Kasumi-1 (cell line): Measurements from ENCODE around the gene EML1.

ENCODE experiments used
- DNase-seq, 2 experiments: peaks; one replicate each; lab custom pipeline; 2025; lab: John Stamatoyannopoulos, UW

The EML1 gene

GRCh38 chr14:99904506-99904905 lies 111.3 kb downstream of the EML1 start:
- DNase-seq: no peak

- DNase-seq: no peak
These were observed 111.9 kb downstream of the EML1 start for GRCh38 chr14:99905121-99905520.

- no peak for DNase-seq
These were observed 114.8 kb downstream of the EML1 start for GRCh38 chr14:99907761-99908652.

- DNase-seq: no peak
These were observed 115.5 kb downstream of the EML1 start for GRCh38 chr14:99908653-99909250.

- no peak for DNase-seq
These were observed 116.4 kb downstream of the EML1 start for GRCh38 chr14:99909513-99910064.

GRCh38 chr14:99910337-99911309 lies 117.4 kb downstream of the EML1 start:
- DNase-seq: no peak

- DNase-seq: no peak
These were observed 122.3 kb downstream of the EML1 start for GRCh38 chr14:99915305-99916090.

- no peak for DNase-seq
These were observed 122.8 kb downstream of the EML1 start for GRCh38 chr14:99916091-99916383.

- DNase-seq: no peak
These were observed 125.6 kb downstream of the EML1 start for GRCh38 chr14:99918781-99919180.

GRCh38 chr14:99921425-99921824 lies 128.2 kb downstream of the EML1 start:
- DNase-seq: no peak

GRCh38 chr14:99924379-99924778 lies 131.2 kb downstream of the EML1 start:
- no peak for DNase-seq

- no peak for DNase-seq
These were observed 132.3 kb downstream of the EML1 start for GRCh38 chr14:99925471-99925870.

GRCh38 chr14:99928963-99929362 lies 135.8 kb downstream of the EML1 start:
- DNase-seq: no peak

- no peak for DNase-seq
These were observed 136.4 kb downstream of the EML1 start for GRCh38 chr14:99929601-99930000.

- DNase-seq: no peak
These were observed 137.4 kb downstream of the EML1 start for GRCh38 chr14:99930420-99931274.

- DNase-seq: no peak
These were observed 138.1 kb downstream of the EML1 start for GRCh38 chr14:99931308-99931707.

- no peak for DNase-seq
These were observed 142.8 kb downstream of the EML1 start for GRCh38 chr14:99936056-99936455.

GRCh38 chr14:99936738-99937474 lies 143.7 kb downstream of the EML1 start:
- no peak for DNase-seq

- no peak for DNase-seq
These were observed 144.4 kb downstream of the EML1 start for GRCh38 chr14:99937475-99938244.
